A673 (cell line): ENCODE data around the gene POLR1E.

Experiments
- CTCF ChIP-seq: fragments of 300-800, 200-600 bp; sonication (generic); conservative IDR thresholded peaks from 2 replicates; pipeline ENCODE4 v1.5.1; 2017; ENCODE audit warnings: low read depth, mild to moderate bottlenecking, antibody characterized with exemption, low read length, moderate library complexity, mixed read lengths
- EZH2 ChIP-seq: fragments of 200-600 bp; sonication (generic); IDR thresholded peaks from 2 replicates; pipeline ENCODE4 v1.6.1; 2017; ENCODE audit warnings: borderline replicate concordance, low read depth, mild to moderate bottlenecking, mixed read lengths, antibody characterized with exemption, low read length; ENCODE audit not compliant: poor library complexity, severe bottlenecking

- TF ChIP-seq EZH2: no peak
- no peak for TF ChIP-seq CTCF
Observed at GRCh38 chr9:37447111-37447510, 38.6 kb upstream of the POLR1E start.
